ENCODE results near the gene ADPRHL1. TPM values are rescaled to one million over a fixed set of nuclear protein-coding genes. Genes with fewer than 3 reads are reported as not detected.

The ADPRHL1 gene
- total RNA-seq, 1 experiment from 2014 or later = 3.9 TPM

- no peak overlapping the region for H3K4me3 ChIP-seq (ENCODE audit: low read depth, low read length, poor library complexity, severe bottlenecking)
- no TSS peak for BruUV-seq (replicated peaks)
- no peaks in the 10 kb centered on the region for H3K9me3 ChIP-seq (ENCODE audit: low read depth, low read length, poor library complexity, severe bottlenecking)
- CTCF ChIA-PET = no interaction called here
- H3K27ac ChIP-seq (ENCODE audit: low read depth, low read length, poor library complexity, severe bottlenecking) = no peak overlapping the region
- POLR2A ChIA-PET (ENCODE audit: low non-redundant PET) = no interaction called here
- no peak for DNase-seq (ENCODE audit: low spot score)
- H3K4me1 ChIP-seq (ENCODE audit: insufficient read depth, low read length, poor library complexity, severe bottlenecking) = no peaks in the 10 kb centered on the region
- peaks cover 23% of the 10 kb centered on the region for H3K36me3 ChIP-seq (ENCODE audit: insufficient read depth, low read length, poor library complexity, severe bottlenecking)
- H3K27me3 ChIP-seq (replicated peaks; ENCODE audit: insufficient read depth, low read depth, low read length, poor library complexity) = no peaks in the 10 kb centered on the region
- no peak for TF ChIP-seq EZH2 (IDR thresholded peaks at IDR 0.05; ENCODE audit: borderline replicate concordance, low read depth, low read length, poor library complexity, severe bottlenecking)
- intact Hi-C loops (cut with micrococcal nuclease; ENCODE audit: unreplicated experiment) = no loop called here
Observed at GRCh38 chr13:113469582-113469981, 16.3 kb upstream of the ADPRHL1 start.

GRCh38 chr13:113468472-113469201 lies 15.3 kb upstream of the ADPRHL1 start:
- no peaks in the 10 kb centered on the region for H3K9me3 ChIP-seq (ENCODE audit: low read depth, low read length, poor library complexity, severe bottlenecking)
- ChIA-PET POLR2A (ENCODE audit: low non-redundant PET) (no interaction called here), CTCF (no interaction called here)
- TF ChIP-seq, protein P1, sequence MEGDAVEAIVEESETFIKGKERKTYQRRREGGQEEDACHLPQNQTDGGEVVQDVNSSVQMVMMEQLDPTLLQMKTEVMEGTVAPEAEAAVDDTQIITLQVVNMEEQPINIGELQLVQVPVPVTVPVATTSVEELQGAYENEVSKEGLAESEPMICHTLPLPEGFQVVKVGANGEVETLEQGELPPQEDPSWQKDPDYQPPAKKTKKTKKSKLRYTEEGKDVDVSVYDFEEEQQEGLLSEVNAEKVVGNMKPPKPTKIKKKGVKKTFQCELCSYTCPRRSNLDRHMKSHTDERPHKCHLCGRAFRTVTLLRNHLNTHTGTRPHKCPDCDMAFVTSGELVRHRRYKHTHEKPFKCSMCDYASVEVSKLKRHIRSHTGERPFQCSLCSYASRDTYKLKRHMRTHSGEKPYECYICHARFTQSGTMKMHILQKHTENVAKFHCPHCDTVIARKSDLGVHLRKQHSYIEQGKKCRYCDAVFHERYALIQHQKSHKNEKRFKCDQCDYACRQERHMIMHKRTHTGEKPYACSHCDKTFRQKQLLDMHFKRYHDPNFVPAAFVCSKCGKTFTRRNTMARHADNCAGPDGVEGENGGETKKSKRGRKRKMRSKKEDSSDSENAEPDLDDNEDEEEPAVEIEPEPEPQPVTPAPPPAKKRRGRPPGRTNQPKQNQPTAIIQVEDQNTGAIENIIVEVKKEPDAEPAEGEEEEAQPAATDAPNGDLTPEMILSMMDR (conservative IDR thresholded peaks at IDR 0.05; ENCODE audit: low read depth, low read length) = no peak
- TF ChIP-seq EZH2 (IDR thresholded peaks at IDR 0.05; ENCODE audit: borderline replicate concordance, low read depth, low read length, poor library complexity, severe bottlenecking) = no peak
- H3K4me3 ChIP-seq (ENCODE audit: low read depth, low read length, poor library complexity, severe bottlenecking) = no peak overlapping the region
- intact Hi-C loops (cut with micrococcal nuclease; ENCODE audit: unreplicated experiment) = no loop called here
- no peaks in the 10 kb centered on the region for H3K27me3 ChIP-seq (replicated peaks; ENCODE audit: insufficient read depth, low read depth, low read length, poor library complexity)
- no peak for DNase-seq (ENCODE audit: low spot score)
- peaks cover 14% of the 10 kb centered on the region for H3K36me3 ChIP-seq (ENCODE audit: insufficient read depth, low read length, poor library complexity, severe bottlenecking)
- no peak overlapping the region for H3K27ac ChIP-seq (ENCODE audit: low read depth, low read length, poor library complexity, severe bottlenecking)
- H3K4me1 ChIP-seq (ENCODE audit: insufficient read depth, low read length, poor library complexity, severe bottlenecking) = no peaks in the 10 kb centered on the region
- BruUV-seq (replicated peaks) = no TSS peak

DNA sequence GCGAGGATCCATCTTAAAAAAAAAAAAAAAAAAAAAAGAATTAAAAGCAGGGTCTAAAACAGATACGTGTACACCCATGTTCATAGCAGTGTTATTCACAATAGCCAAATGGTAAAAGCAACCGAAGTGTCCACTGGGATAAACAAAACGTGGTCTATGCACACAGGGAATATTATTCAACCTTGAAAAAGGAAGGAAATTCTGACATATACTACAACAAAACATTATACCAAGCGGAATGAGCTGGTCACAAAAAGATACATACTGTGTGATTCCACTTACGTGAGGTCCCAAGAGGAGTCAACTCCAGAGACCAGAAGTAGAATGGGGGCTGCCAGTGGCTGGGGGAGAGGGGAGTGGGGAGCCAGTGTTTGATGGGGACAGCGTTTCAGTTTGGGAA lies 14.7 kb upstream of the ADPRHL1 start:
- intact Hi-C loops (cut with micrococcal nuclease; ENCODE audit: unreplicated experiment) = no loop called here
- no peak for TF ChIP-seq EZH2 (IDR thresholded peaks at IDR 0.05; ENCODE audit: borderline replicate concordance, low read depth, low read length, poor library complexity, severe bottlenecking)
- TF ChIP-seq, protein P1 (conservative IDR thresholded peaks at IDR 0.05; ENCODE audit: low read depth, low read length) = no peak
- Histone ChIP-seq H3K4me3 (ENCODE audit: low read depth, low read length, poor library complexity, severe bottlenecking) (no peak overlapping the region), H3K4me1 (ENCODE audit: insufficient read depth, low read length, poor library complexity, severe bottlenecking) (no peaks in the 10 kb centered on the region), H3K27me3 (replicated peaks; ENCODE audit: insufficient read depth, low read depth, low read length, poor library complexity) (no peaks in the 10 kb centered on the region), H3K27ac (ENCODE audit: low read depth, low read length, poor library complexity, severe bottlenecking) (no peak overlapping the region), H3K9me3 (ENCODE audit: low read depth, low read length, poor library complexity, severe bottlenecking) (no peaks in the 10 kb centered on the region), H3K36me3 (ENCODE audit: insufficient read depth, low read length, poor library complexity, severe bottlenecking) (peaks cover 9% of the 10 kb centered on the region)
- BruUV-seq (replicated peaks) = no TSS peak
- ChIA-PET CTCF (no interaction called here), POLR2A (ENCODE audit: low non-redundant PET) (no interaction called here)
- no peak for DNase-seq (ENCODE audit: low spot score)

DNA sequence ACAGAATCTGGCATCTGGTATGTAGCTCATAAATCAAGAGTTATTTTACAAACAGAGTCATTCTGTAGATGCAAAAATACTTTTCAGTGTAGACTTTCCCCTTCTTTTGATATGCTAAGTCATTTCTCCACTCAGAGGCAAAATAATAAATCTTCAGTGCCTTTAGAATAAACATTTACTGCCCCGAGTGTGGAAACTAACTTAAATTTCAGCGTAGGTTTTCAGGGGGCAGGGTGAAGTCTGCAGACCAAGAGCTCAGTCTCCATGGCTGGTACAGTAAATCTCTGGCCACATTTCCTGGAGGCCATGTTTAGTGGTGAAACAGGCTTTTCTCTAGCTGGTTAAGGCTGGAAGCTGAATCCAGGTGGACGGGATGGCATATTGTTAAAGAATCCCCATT lies 13.1 kb upstream of the ADPRHL1 start:
- no TSS peak for BruUV-seq (replicated peaks)
- ChIA-PET CTCF (interaction anchor here (0.6 kb wide), 1 partner anchor 132 kb away, joined by 4 read pairs; no protein-coding TSS in a partner anchor), POLR2A (ENCODE audit: low non-redundant PET) (no interaction called here)
- Histone ChIP-seq H3K27me3 (replicated peaks; ENCODE audit: insufficient read depth, low read depth, low read length, poor library complexity) (no peaks in the 10 kb centered on the region), H3K4me3 (ENCODE audit: low read depth, low read length, poor library complexity, severe bottlenecking) (no peak overlapping the region), H3K27ac (ENCODE audit: low read depth, low read length, poor library complexity, severe bottlenecking) (no peak overlapping the region), H3K36me3 (ENCODE audit: insufficient read depth, low read length, poor library complexity, severe bottlenecking) (peaks cover 9% of the 10 kb centered on the region), H3K4me1 (ENCODE audit: insufficient read depth, low read length, poor library complexity, severe bottlenecking) (no peaks in the 10 kb centered on the region), H3K9me3 (ENCODE audit: low read depth, low read length, poor library complexity, severe bottlenecking) (no peaks in the 10 kb centered on the region)
- intact Hi-C loops (cut with micrococcal nuclease; ENCODE audit: unreplicated experiment) = no loop called here
- DNase-seq (ENCODE audit: low spot score) = no peak
- no peak for TF ChIP-seq EZH2 (IDR thresholded peaks at IDR 0.05; ENCODE audit: borderline replicate concordance, low read depth, low read length, poor library complexity, severe bottlenecking)
- TF ChIP-seq, protein P1 (conservative IDR thresholded peaks at IDR 0.05; ENCODE audit: low read depth, low read length) = no peak
